Skeletal muscle satellite cell (primary cell): ENCODE measurements around the gene DDOST. TPM values are rescaled to one million over a fixed set of nuclear protein-coding genes. Genes with fewer than 3 reads are reported as not detected.
A peak's percentile ranks its signal among the peaks of the same experiment; 100 is the strongest.

Experiments used
- H3K27me3 ChIP-seq: 2 replicates; pipeline ENCODE4 v1.7.0; 2013; ENCODE audit warnings: low read length; ENCODE audit not compliant: control insufficient read depth, insufficient read depth
- H3K36me3 ChIP-seq: 2 replicates; pipeline ENCODE4 v1.7.0; 2013; ENCODE audit warnings: mild to moderate bottlenecking, control low read depth, low read length; ENCODE audit not compliant: insufficient read depth
- H3K4me1 ChIP-seq: 2 replicates; pipeline ENCODE4 v1.7.0; 2013; ENCODE audit warnings: low read length; ENCODE audit not compliant: control insufficient read depth, insufficient read depth
- H3K4me2 ChIP-seq: 2 replicates; pipeline ENCODE4 v1.7.0; 2013; ENCODE audit warnings: mild to moderate bottlenecking, low read length
- H3K4me3 ChIP-seq: 2 replicates; pipeline ENCODE4 v1.7.0; 2013; ENCODE audit warnings: low read length
- H3K9ac ChIP-seq: 2 replicates; pipeline ENCODE4 v1.7.0; 2013; ENCODE audit warnings: mild to moderate bottlenecking, low read depth, low read length, moderate library complexity
- H3K9me3 ChIP-seq: replicated peaks from 2 replicates; pipeline ENCODE4 v1.7.0; 2013; ENCODE audit warnings: mild to moderate bottlenecking, control low read depth, low read length
- total RNA-seq: library from RNA; depleted of rRNA; stranded (reverse); fragments of >200 nt; gene quantifications from 2 replicates; pipeline ENCODE4 v1.2.3, GENCODE V29; 2012; rRNA removed

Gene DDOST
- total RNA-seq: 198 and 210 TPM in 2 replicates

GRCh38 chr1:20661207-20662109 is at the start of gene DDOST:
Gene DDOST (minus strand): TSS chr1:20661369. CDS start chr1:20661350, 19 bp downstream.
- Histone ChIP-seq H3K9ac (peak within 1 kb of the TSS; percentile 93), H3K4me1 (peaks cover 22% of the 10 kb centered on the region), H3K36me3 (peaks cover 18% of the 10 kb centered on the region), H3K4me3 (peak within 1 kb of the TSS; percentile 95), H3K27me3 (no peaks in the 10 kb centered on the region), H3K4me2 (peak within 1 kb of the TSS; percentile 94), H3K9me3 (no peaks in the 10 kb centered on the region)

- H3K36me3 ChIP-seq: no peaks in the 10 kb centered on the region
- no peaks in the 10 kb centered on the region for H3K4me1 ChIP-seq
- H3K4me3 ChIP-seq: no peak overlapping the region
- peaks cover 3% of the 10 kb centered on the region for H3K27me3 ChIP-seq
- no peak overlapping the region for H3K4me2 ChIP-seq
- H3K9ac ChIP-seq: no peak overlapping the region
- no peaks in the 10 kb centered on the region for H3K9me3 ChIP-seq
Observed at GRCh38 chr1:20710469-20711284, 49.5 kb upstream of the DDOST start.

DNA sequence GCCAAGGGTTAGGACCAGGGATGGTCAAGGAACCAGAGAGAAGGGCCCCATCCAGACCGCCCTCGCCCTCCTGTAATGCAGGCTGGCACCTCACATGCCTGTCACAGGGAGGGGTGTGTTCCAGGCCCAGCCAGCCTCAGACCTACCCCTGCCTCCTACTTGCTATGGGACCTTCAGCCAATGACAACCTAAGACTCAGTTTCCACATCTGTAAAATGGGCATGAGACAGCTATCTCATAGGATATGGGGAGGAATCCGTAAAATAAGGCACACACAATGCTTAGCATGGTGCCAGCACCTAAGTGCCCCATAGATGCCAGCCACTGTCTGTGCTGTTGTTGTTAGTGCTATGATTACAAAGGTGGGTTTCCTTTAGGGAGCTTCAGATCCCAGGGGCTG is 48.7 kb upstream of the DDOST start:
- Histone ChIP-seq H3K36me3 (no peaks in the 10 kb centered on the region), H3K4me1 (no peaks in the 10 kb centered on the region), H3K9ac (no peak overlapping the region), H3K4me2 (no peak overlapping the region), H3K27me3 (peaks cover 3% of the 10 kb centered on the region), H3K4me3 (no peak overlapping the region), H3K9me3 (no peaks in the 10 kb centered on the region)

DNA sequence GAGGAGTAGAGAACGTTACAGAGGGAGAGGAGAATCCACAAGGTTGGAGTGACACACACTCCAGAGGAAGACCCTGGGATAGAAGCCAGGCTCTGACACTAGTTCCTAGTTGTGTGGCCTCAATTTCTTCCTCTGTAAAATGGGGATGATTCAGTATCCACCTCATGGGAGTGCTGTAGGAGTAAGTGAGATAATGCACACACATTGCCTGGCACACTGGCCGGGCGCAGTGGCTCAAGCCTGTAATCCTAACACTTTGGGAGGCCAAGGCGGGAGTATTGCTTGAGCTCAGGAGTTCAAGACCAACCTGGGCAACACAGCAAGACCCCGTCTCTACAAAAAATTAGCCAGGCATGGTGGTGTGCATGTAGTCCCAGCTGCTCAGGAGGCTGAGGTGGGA is 47.7 kb upstream of the DDOST start:
- Histone ChIP-seq H3K9me3 (no peaks in the 10 kb centered on the region), H3K27me3 (peaks cover 3% of the 10 kb centered on the region), H3K9ac (no peak overlapping the region), H3K4me2 (no peak overlapping the region), H3K4me3 (no peak overlapping the region), H3K36me3 (no peaks in the 10 kb centered on the region), H3K4me1 (no peaks in the 10 kb centered on the region)

- no peak overlapping the region for H3K9ac ChIP-seq
- H3K4me3 ChIP-seq: no peak overlapping the region
- no peaks in the 10 kb centered on the region for H3K4me1 ChIP-seq
- no peaks in the 10 kb centered on the region for H3K9me3 ChIP-seq
- peaks cover 3% of the 10 kb centered on the region for H3K27me3 ChIP-seq
- no peak overlapping the region for H3K4me2 ChIP-seq
- no peaks in the 10 kb centered on the region for H3K36me3 ChIP-seq
Observed at GRCh38 chr1:20708057-20708456, 46.9 kb upstream of the DDOST start.

DNA sequence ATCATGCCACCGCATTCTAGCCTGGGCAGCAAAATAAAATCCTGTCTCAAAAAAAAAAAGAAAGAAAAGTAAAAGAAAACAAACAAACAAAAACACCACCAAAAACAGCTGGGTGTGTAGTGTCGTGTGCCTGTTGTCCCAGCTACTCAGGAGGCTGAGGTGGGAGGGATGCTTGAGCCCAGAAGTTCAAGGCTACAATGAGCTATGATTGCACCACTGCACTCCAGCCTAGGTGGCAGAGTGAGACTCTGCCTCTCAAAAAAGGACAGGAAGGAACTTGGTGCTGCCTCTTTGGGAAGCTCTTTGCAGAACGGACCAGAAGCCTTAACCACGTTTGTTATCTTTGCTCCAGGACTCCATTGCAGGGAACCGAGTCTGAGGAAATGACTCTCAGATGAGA is 45.7 kb upstream of the DDOST start:
- H3K4me3 ChIP-seq: no peak overlapping the region
- H3K4me1 ChIP-seq: no peaks in the 10 kb centered on the region
- H3K9me3 ChIP-seq: no peaks in the 10 kb centered on the region
- H3K27me3 ChIP-seq: peaks cover 3% of the 10 kb centered on the region
- H3K9ac ChIP-seq: no peak overlapping the region
- H3K4me2 ChIP-seq: no peak overlapping the region
- H3K36me3 ChIP-seq: no peaks in the 10 kb centered on the region

DNA sequence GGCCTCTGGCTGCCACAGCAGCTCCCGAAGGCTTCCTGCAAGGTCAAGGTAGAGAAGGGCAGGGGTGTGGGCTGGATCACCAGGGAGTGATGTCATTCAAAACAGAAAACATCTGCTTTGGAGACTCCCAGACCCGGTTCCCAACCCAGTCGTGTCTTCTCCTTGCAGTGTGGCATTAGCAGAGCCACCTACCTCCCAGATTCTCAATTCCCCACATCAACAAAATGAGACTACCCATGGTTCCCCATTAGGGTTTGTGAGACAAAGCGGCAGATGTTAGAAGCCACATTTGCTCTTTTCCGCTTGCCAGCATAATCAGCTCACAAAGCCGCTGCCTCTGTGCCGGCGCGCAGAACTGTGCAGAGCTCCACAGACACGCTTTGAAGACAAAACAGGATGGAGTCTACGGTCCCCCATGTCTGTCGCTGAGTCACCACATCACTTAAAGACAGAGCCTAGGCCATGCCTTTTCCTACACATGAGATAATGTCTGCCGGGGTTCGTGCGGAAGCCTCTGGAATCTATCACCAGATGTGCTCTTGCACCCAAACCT is 44.1 kb upstream of the DDOST start:
- H3K36me3 ChIP-seq: no peaks in the 10 kb centered on the region
- peaks cover 3% of the 10 kb centered on the region for H3K27me3 ChIP-seq
- H3K4me2 ChIP-seq: no peak overlapping the region
- no peaks in the 10 kb centered on the region for H3K9me3 ChIP-seq
- no peaks in the 10 kb centered on the region for H3K4me1 ChIP-seq
- no peak overlapping the region for H3K4me3 ChIP-seq
- H3K9ac ChIP-seq: no peak overlapping the region

DNA sequence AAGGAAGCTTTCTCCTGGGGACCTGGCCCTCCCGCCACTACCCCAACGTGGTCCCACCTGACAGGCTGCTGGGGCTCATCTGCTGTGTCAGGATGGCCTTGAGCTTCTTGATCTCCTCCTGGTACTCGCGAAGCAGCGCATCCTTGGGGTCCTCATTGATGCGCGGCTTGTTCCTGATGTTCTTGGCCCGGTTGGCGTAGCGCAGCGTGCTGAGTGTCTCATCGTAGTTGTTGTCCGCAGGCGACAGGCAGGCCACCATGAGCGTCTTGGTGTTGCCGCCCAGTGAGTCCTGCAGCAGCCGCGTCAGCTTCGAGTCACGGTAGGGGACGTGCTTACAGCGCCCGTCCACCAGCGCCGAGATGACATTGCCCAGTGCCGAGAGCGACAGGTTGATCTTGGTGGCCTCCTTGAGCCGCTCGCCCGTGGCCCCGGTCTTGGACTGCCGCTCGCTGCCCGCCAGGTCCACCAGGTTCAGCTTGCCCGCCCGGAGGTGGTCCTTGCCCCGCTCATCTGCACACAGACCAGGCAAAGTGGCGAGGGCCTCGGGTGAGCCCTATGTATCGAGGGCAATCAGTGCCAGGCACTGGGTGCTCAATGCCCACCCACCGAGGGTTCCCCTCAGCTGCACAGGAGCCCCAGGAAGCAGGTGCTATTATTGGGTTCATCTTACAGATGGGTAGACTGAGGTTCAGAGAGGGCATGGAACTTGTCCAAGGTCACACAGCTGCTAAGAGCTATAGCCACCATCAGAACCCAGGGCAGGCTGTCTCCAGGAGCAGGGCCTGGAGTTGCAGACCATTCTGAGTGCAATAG is 43.4 kb upstream of the DDOST start:
- no peaks in the 10 kb centered on the region for H3K36me3 ChIP-seq
- H3K9ac ChIP-seq: no peak overlapping the region
- H3K4me3 ChIP-seq: no peak overlapping the region
- H3K4me1 ChIP-seq: peaks cover 3% of the 10 kb centered on the region
- no peak overlapping the region for H3K4me2 ChIP-seq
- H3K9me3 ChIP-seq: no peaks in the 10 kb centered on the region
- no peaks in the 10 kb centered on the region for H3K27me3 ChIP-seq

- Histone ChIP-seq H3K4me1 (peaks cover 16% of the 10 kb centered on the region), H3K36me3 (no peaks in the 10 kb centered on the region), H3K9ac (no peak overlapping the region), H3K9me3 (no peaks in the 10 kb centered on the region), H3K4me2 (no peak overlapping the region), H3K4me3 (no peak overlapping the region), H3K27me3 (no peaks in the 10 kb centered on the region)
Observed at GRCh38 chr1:20703124-20703756, 42.1 kb upstream of the DDOST start.

- no peaks in the 10 kb centered on the region for H3K9me3 ChIP-seq
- peaks cover 24% of the 10 kb centered on the region for H3K4me1 ChIP-seq
- no peak overlapping the region for H3K4me3 ChIP-seq
- H3K27me3 ChIP-seq: no peaks in the 10 kb centered on the region
- no peak overlapping the region for H3K9ac ChIP-seq
- H3K36me3 ChIP-seq: no peaks in the 10 kb centered on the region
- H3K4me2 ChIP-seq: no peak overlapping the region
Observed at GRCh38 chr1:20702416-20702815, 41.2 kb upstream of the DDOST start.
